H1 (cell line): Measurements from ENCODE around the gene SPINT2. TPM values are rescaled to one million over a fixed set of nuclear protein-coding genes. Genes with fewer than 3 reads are reported as not detected.

Source experiments
- CTCF ChIA-PET: fragments of 300-600 bp; sonication (Branson Sonifier 250); formaldehyde crosslinking; loops from one replicate; lab custom pipeline; 2021; ENCODE audit not compliant: partially characterized antibody; lab: Charles Lee
- POLR2A ChIA-PET: fragments of 300-600 bp; sonication (Branson Sonifier 250); formaldehyde crosslinking; loops from one replicate; lab custom pipeline; 2021; ENCODE audit warnings: inconsistent platforms; ENCODE audit not compliant: partially characterized antibody; lab: Charles Lee
- DNase-seq, 2 experiments: peaks; one replicate each; pipeline versions ENCODE4 v3.0.0 to v3.0.0-alpha.2; 2010 to 2022; ENCODE audit warnings: low spot score in 2 of 2, low read depth in 1 of 2, mixed read lengths in 1 of 2
- FAIRE-seq: peaks from 2 replicates; lab custom pipeline; 2011; peaks lifted over from hg19 to GRCh38; lab: Jason Lieb, UNC
- H2AFZ ChIP-seq: 2 replicates; pipeline ENCODE4 v1.8.1; 2012; ENCODE audit warnings: low read length, inconsistent platforms
- H2AK5ac ChIP-seq: 2 replicates; pipeline ENCODE4 v1.6.1; 2013; ENCODE audit warnings: low read depth, low read length
- H2BK120ac ChIP-seq: replicated peaks from 2 replicates; pipeline ENCODE3; 2013; ENCODE audit warnings: low read depth, low read length, inconsistent platforms
- H2BK12ac ChIP-seq: 2 replicates; pipeline ENCODE4 v1.6.1; 2013; ENCODE audit warnings: low read depth, low read length
- H2BK15ac ChIP-seq: 2 replicates; pipeline ENCODE4 v1.6.1; 2013; ENCODE audit warnings: low read length
- H2BK20ac ChIP-seq: 2 replicates; pipeline ENCODE4 v1.6.1; 2013; ENCODE audit warnings: low read length
- H2BK5ac ChIP-seq: 2 replicates; pipeline ENCODE4 v1.6.1; 2013; ENCODE audit warnings: low read depth, low read length
- H3K14ac ChIP-seq: 2 replicates; pipeline ENCODE4 v1.6.1; 2013; ENCODE audit warnings: inconsistent platforms; ENCODE audit not compliant: insufficient read length
- H3K18ac ChIP-seq: 2 replicates; pipeline ENCODE4 v1.6.1; 2013; ENCODE audit warnings: low read length; ENCODE audit errors: extremely low read depth
- H3K23ac ChIP-seq: 2 replicates; pipeline ENCODE4 v1.6.1; 2013; ENCODE audit warnings: inconsistent platforms; ENCODE audit not compliant: insufficient read length
- H3K23me2 ChIP-seq: 2 replicates; pipeline ENCODE4 v1.6.1; 2013; ENCODE audit warnings: low read depth, low read length
- H3K27ac ChIP-seq: 2 replicates; pipeline ENCODE4 v1.6.1; 2011; ENCODE audit warnings: low read depth, low read length, inconsistent platforms
- H3K27me3 ChIP-seq, 4 experiments: replicated peaks in 1 of 4; 1 replicate in 1 of 4; 2 replicates in 3 of 4; pipeline versions ENCODE4 v1.6.1 to v1.8.1; 2011 to 2013; ENCODE audit warnings: low read length in 3 of 4, mild to moderate bottlenecking in 3 of 4, inconsistent platforms in 2 of 4, mixed read lengths in 2 of 4, moderate library complexity in 1 of 4; ENCODE audit not compliant: control insufficient read depth in 3 of 4, insufficient read depth in 3 of 4; ENCODE audit errors: extremely low read depth in 1 of 4
- H3K36me3 ChIP-seq, 4 experiments: 2 replicates each; pipeline versions ENCODE4 v1.6.1 to v1.8.1; 2011 to 2013; ENCODE audit warnings: mild to moderate bottlenecking in 4 of 4, low read length in 3 of 4, moderate library complexity in 2 of 4, control low read depth in 1 of 4, inconsistent platforms in 1 of 4; ENCODE audit not compliant: insufficient read depth in 4 of 4, control insufficient read depth in 2 of 4
- H3K4ac ChIP-seq: replicated peaks from 2 replicates; pipeline ENCODE3; 2013; ENCODE audit warnings: low read length, low read depth, mixed read lengths, inconsistent platforms; ENCODE audit not compliant: insufficient read length
- H3K4me1 ChIP-seq, 4 experiments: replicated peaks in 1 of 4; 1 replicate in 1 of 4; 2 replicates in 3 of 4; pipeline versions ENCODE4 v1.6.1 to v1.8.1; 2011 to 2013; ENCODE audit warnings: low read length in 3 of 4, inconsistent platforms in 2 of 4, mixed read lengths in 1 of 4; ENCODE audit not compliant: insufficient read depth in 4 of 4, control insufficient read depth in 3 of 4
- H3K4me2 ChIP-seq, 2 experiments: 2 replicates each; pipeline versions ENCODE4 v1.6.1 to v1.8.1; 2011 to 2013; ENCODE audit warnings: low read depth in 2 of 2, low read length in 2 of 2, control low read depth in 1 of 2, inconsistent platforms in 1 of 2, mild to moderate bottlenecking in 1 of 2; ENCODE audit not compliant: insufficient read depth in 1 of 2
- H3K4me3 ChIP-seq, 4 experiments: fragments of 200-600, 300-600 bp in 1 of 4; sonication (generic), shearing (Covaris generic), sonication (Bioruptor Twin) in 1 of 4; 2 replicates each; pipeline versions ENCODE4 v1.5.1 to v1.8.1; 2011 to 2016; ENCODE audit warnings: low read length in 4 of 4, low read depth in 3 of 4, control low read depth in 2 of 4, inconsistent platforms in 2 of 4, mild to moderate bottlenecking in 2 of 4, mixed read lengths in 1 of 4, moderate library complexity in 1 of 4; ENCODE audit not compliant: insufficient read depth in 2 of 4; ENCODE audit errors: extremely low read depth in 1 of 4
- H3K56ac ChIP-seq: replicated peaks from 2 replicates; pipeline ENCODE3; 2013; ENCODE audit warnings: low read depth, mild to moderate bottlenecking, mixed read lengths, low read length, inconsistent platforms; ENCODE audit not compliant: insufficient read length
- H3K79me1 ChIP-seq: 2 replicates; pipeline ENCODE4 v1.6.1; 2013; ENCODE audit warnings: low read depth, low read length, control low read depth
- H3K79me2 ChIP-seq, 2 experiments: 2 replicates each; pipeline versions ENCODE4 v1.6.1 to v1.8.1; 2012 to 2013; ENCODE audit warnings: low read length in 2 of 2, mild to moderate bottlenecking in 2 of 2, inconsistent platforms in 1 of 2; ENCODE audit not compliant: insufficient read depth in 2 of 2, control insufficient read depth in 1 of 2
- H3K9ac ChIP-seq, 4 experiments: replicated peaks in 1 of 4; 1 replicate in 1 of 4; 2 replicates in 3 of 4; pipeline versions ENCODE4 v1.6.1 to v1.8.1; 2011 to 2013; ENCODE audit warnings: low read depth in 3 of 4, low read length in 3 of 4, control low read depth in 2 of 4, mild to moderate bottlenecking in 2 of 4, moderate library complexity in 2 of 4, inconsistent platforms in 1 of 4; ENCODE audit errors: extremely low read depth in 1 of 4
- H3K9me3 ChIP-seq, 2 experiments: 2 replicates each; pipeline versions ENCODE4 v1.6.1 to v1.8.1; 2012 to 2013; ENCODE audit warnings: mild to moderate bottlenecking in 2 of 2, moderate library complexity in 2 of 2, control low read depth in 1 of 2, inconsistent platforms in 1 of 2, low read depth in 1 of 2, low read length in 1 of 2, mixed read lengths in 1 of 2; ENCODE audit not compliant: insufficient read depth in 2 of 2
- H4K20me1 ChIP-seq, 2 experiments: replicated peaks in 1 of 2; 2 replicates each; pipeline versions ENCODE3 to v1.8.1; 2011 to 2013; ENCODE audit warnings: inconsistent platforms in 2 of 2, low read length in 2 of 2, mild to moderate bottlenecking in 1 of 2; ENCODE audit not compliant: insufficient read depth in 2 of 2, control insufficient read depth in 1 of 2
- H4K5ac ChIP-seq: 2 replicates; pipeline ENCODE4 v1.6.1; 2013; ENCODE audit warnings: low read length, low read depth, mixed read lengths, inconsistent platforms; ENCODE audit not compliant: insufficient read length
- H4K8ac ChIP-seq: 2 replicates; pipeline ENCODE4 v1.8.0; 2013; ENCODE audit warnings: mild to moderate bottlenecking, moderate library complexity, low read length, inconsistent platforms; ENCODE audit not compliant: insufficient read depth; ENCODE audit errors: extremely low read depth
- H4K91ac ChIP-seq: replicated peaks from 2 replicates; pipeline ENCODE3; 2013; ENCODE audit warnings: low read length, mixed read lengths, inconsistent platforms; ENCODE audit not compliant: insufficient read length
- BACH1 ChIP-seq: IDR thresholded peaks from 2 replicates; pipeline ENCODE4 v1.6.1; 2012; ENCODE audit warnings: low read length, improper control_type of control experiment
- CHD2 ChIP-seq: IDR thresholded peaks from 2 replicates; pipeline ENCODE4 v1.6.1; 2012; ENCODE audit warnings: low read length, improper control_type of control experiment
- FOSL1 ChIP-seq: IDR thresholded peaks from 2 replicates; pipeline ENCODE4 v1.6.1; 2011; ENCODE audit warnings: mild to moderate bottlenecking, low read depth, low read length, moderate library complexity; ENCODE audit not compliant: insufficient read depth
- HDAC6 ChIP-seq: IDR thresholded peaks from one replicate; pipeline ENCODE4 v1.7.1; 2012; ENCODE audit warnings: low read depth, mild to moderate bottlenecking, inconsistent platforms, low read length, moderate library complexity
- KDM4A ChIP-seq: IDR thresholded peaks from one replicate; pipeline ENCODE4 v1.7.1; 2012; ENCODE audit warnings: low read depth, mild to moderate bottlenecking, moderate library complexity, low read length, inconsistent platforms; ENCODE audit not compliant: severe bottlenecking
- SIX5 ChIP-seq: IDR thresholded peaks from 2 replicates; pipeline ENCODE4 v1.6.1; 2011; ENCODE audit warnings: mild to moderate bottlenecking, low read depth, low read length
- WGBS, 2 experiments: shearing (Covaris generic) in 1 of 2; methylation state at CpG; one replicate each; pipeline versions ENCODE4 v1.1.6 to v1.1.7; 2013 to 2015; ENCODE audit warnings: low lambda C conversion rate in 2 of 2, mixed read lengths in 2 of 2, inconsistent platforms in 1 of 2, low coverage in 1 of 2, missing lambda C conversion rate in 1 of 2; ENCODE audit not compliant: insufficient replicate concordance in 2 of 2, insufficient coverage in 1 of 2, insufficient read length in 1 of 2; ENCODE audit errors: extremely low coverage in 1 of 2, missing lambda C conversion rate in 1 of 2; 5-methylcytosine and 5-hydroxymethylcytosine counted together
- polyA plus RNA-seq, 7 experiments: library from polyadenylated mRNA; depleted of rRNA in 3 of 7; stranded (reverse) in 5 of 7; unstranded in 2 of 7; fragments of >200 nt in 5 of 7; fragments of 200-250 nt in 2 of 7; gene quantifications; 1 replicate in 5 of 7; 2 replicates in 1 of 7; 4 replicates in 1 of 7; pipeline versions ENCODE4 v1.2.1 to v1.2.3, GENCODE V29; 2011 to 2013; ENCODE audit warnings: missing spikeins in 2 of 7, mixed read lengths in 2 of 7
- total RNA-seq: library from RNA; stranded (reverse); fragmentation: NEBNext Ultra II Directional; extraction: Animal tissue kit (Norgen Biotek cat#: 25700); gene quantifications from 2 replicates; pipeline ENCODE4 v1.2.1, GENCODE V29; 2021
- TF ChIP-seq, protein P1 (sequence below), 3 experiments: IDR thresholded peaks; 1 replicate in 2 of 3; 2 replicates in 1 of 3; pipeline versions ENCODE4 v1.5.1 to v1.6.1; 2011; ENCODE audit warnings: low read length in 3 of 3, mild to moderate bottlenecking in 3 of 3, inconsistent platforms in 2 of 3, low read depth in 1 of 3, moderate library complexity in 1 of 3; ENCODE audit not compliant: insufficient read depth in 1 of 3; ENCODE audit errors: control extremely low read depth in 1 of 3

SPINT2 gene
- total and polyA plus RNA-seq, 2 of the 8 experiments (the other 6 are each of a cell fraction or from before 2014, with no cell fraction given): 294 to 296 TPM

GRCh38 chr19:38319421-38320258 lies 55.3 kb downstream of the SPINT2 start, which contains the start of gene KCNK6:
KCNK6 (plus strand) TSS chr19:38319845; CDS start chr19:38319951, 106 bp downstream.
- peak within 1 kb of the TSS; percentile 34; the same call in 1 of the 2 replicates for H2BK20ac ChIP-seq
- H3K23me2 ChIP-seq: peaks cover 15% of the 10 kb centered on the region; the same call in 1 of the 2 replicates
- H2AFZ ChIP-seq: peak within 1 kb of the TSS; percentile 79; the same call in 1 of the 2 replicates
- peaks cover 0 to 3% of the 10 kb centered on the region in 2 experiments; a peak in 1 of 4 replicates for H3K79me2 ChIP-seq
- peaks cover 0 to 4% of the 10 kb centered on the region in 2 experiments for H4K20me1 ChIP-seq
- H3K27ac ChIP-seq: no peak within 1 kb of the TSS
- no peak for FAIRE-seq
- peak within 1 kb of the TSS; percentile 40; the same call in 1 of the 2 replicates for H2BK12ac ChIP-seq
- H2BK5ac ChIP-seq: peak within 1 kb of the TSS; percentile 9; the same call in 1 of the 2 replicates
- peak within 1 kb of the TSS; percentile 95 for H3K18ac ChIP-seq
- H3K23ac ChIP-seq: no peak within 1 kb of the TSS
- H4K91ac ChIP-seq: peak within 1 kb of the TSS; percentile 45
- H3K56ac ChIP-seq: no peak within 1 kb of the TSS
- H3K9ac ChIP-seq: peak within 1 kb of the TSS in 3 of 4 experiments; percentile 48 to 70 (median 56); a peak in 6 of 7 replicates
- H2BK120ac ChIP-seq: no peak within 1 kb of the TSS
- H3K4ac ChIP-seq: no peak within 1 kb of the TSS
- peak within 1 kb of the TSS; percentile 87 to 89 for H3K4me2 ChIP-seq
- peaks cover 0 to 33% (median 18%) of the 10 kb centered on the region in 4 experiments; a peak in 6 of 7 replicates for H3K27me3 ChIP-seq
- peak within 1 kb of the TSS; percentile 95; the same call in 1 of the 2 replicates for H2BK15ac ChIP-seq
- H3K4me1 ChIP-seq: peaks cover 0 to 8% (median 3%) of the 10 kb centered on the region in 4 experiments; a peak in 5 of 7 replicates
- peak within 1 kb of the TSS; percentile 52 to 76 (median 64) for H3K4me3 ChIP-seq
- peak within 1 kb of the TSS; percentile 86 for H4K8ac ChIP-seq
- 0 out of 8 replicates have a peak, but pooled peaks cover 0 to 2% (median 0%) of the 10 kb centered on the region in 4 experiments for H3K36me3 ChIP-seq
- 0 out of 2 replicates have a peak within 1 kb of the TSS, but pooled peaks have one; percentile 15 for H2AK5ac ChIP-seq
- no peaks in the 10 kb centered on the region for H3K9me3 ChIP-seq
- DNase-seq: peak in 1 of 2 experiments; percentile 87
- no peak within 1 kb of the TSS for H3K14ac ChIP-seq
- WGBS, 2 experiments: 3% methylated on average over 62 of the region's 76 CpGs; no CpG with 5 or more reads in 1 of the 2 experiments
- H4K5ac ChIP-seq: no peak within 1 kb of the TSS
- ChIA-PET CTCF (interaction anchor here (0.5 to 3.6 kb wide), 18 partner anchors 8 to 179 kb away, joined by 3 to 24 read pairs (median 4); partner anchors contain the start of genes C19orf33, CATSPERG, GGN and SPINT2), POLR2A (interaction anchor here (0.7 to 2.0 kb wide), 12 partner anchors 9 to 68 kb away, joined by 3 to 7 read pairs (median 4); partner anchors contain the start of genes C19orf33 and SPINT2)
- peaks cover 3% of the 10 kb centered on the region; the same call in 1 of the 2 replicates for H3K79me1 ChIP-seq
- TF ChIP-seq BACH1 (no peak), SIX5 (no peak), KDM4A (peak; percentile 84), HDAC6 (no peak), FOSL1 (no peak), CHD2 (no peak)
- TF ChIP-seq, protein P1, sequence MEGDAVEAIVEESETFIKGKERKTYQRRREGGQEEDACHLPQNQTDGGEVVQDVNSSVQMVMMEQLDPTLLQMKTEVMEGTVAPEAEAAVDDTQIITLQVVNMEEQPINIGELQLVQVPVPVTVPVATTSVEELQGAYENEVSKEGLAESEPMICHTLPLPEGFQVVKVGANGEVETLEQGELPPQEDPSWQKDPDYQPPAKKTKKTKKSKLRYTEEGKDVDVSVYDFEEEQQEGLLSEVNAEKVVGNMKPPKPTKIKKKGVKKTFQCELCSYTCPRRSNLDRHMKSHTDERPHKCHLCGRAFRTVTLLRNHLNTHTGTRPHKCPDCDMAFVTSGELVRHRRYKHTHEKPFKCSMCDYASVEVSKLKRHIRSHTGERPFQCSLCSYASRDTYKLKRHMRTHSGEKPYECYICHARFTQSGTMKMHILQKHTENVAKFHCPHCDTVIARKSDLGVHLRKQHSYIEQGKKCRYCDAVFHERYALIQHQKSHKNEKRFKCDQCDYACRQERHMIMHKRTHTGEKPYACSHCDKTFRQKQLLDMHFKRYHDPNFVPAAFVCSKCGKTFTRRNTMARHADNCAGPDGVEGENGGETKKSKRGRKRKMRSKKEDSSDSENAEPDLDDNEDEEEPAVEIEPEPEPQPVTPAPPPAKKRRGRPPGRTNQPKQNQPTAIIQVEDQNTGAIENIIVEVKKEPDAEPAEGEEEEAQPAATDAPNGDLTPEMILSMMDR (IDR thresholded peaks at IDR 0.05; ENCODE audit: control extremely low read depth in 1 of 3, insufficient read depth in 1 of 3, low read depth in 1 of 3, low read length in 3 of 3): peak in 1 of 3 experiments; percentile 12; a peak in 1 of 4 replicates
